HFFc6 (cell line): Measurements from ENCODE around the gene CAB39. TPM values are rescaled to one million over a fixed set of nuclear protein-coding genes. Genes with fewer than 3 reads are reported as not detected.

Experiments used
- DNase-seq: peaks from one replicate; pipeline ENCODE4 v3.0.0-alpha.2; 2018
- H3K27ac Mint-ChIP-seq: 2 replicates; pipeline ENCODE4 v1.8.0; 2020; ENCODE audit warnings: mild to moderate bottlenecking, mixed read lengths
- H3K27me3 Mint-ChIP-seq: 2 replicates; pipeline ENCODE4 v1.8.0; 2021; ENCODE audit warnings: mild to moderate bottlenecking, moderate library complexity, mixed read lengths; ENCODE audit not compliant: insufficient read depth
- H3K36me3 Mint-ChIP-seq: 2 replicates; pipeline ENCODE4 v1.8.0; 2021; ENCODE audit warnings: low read depth, mixed read lengths
- H3K4me1 Mint-ChIP-seq: 2 replicates; pipeline ENCODE4 v1.8.0; 2020; ENCODE audit warnings: low read depth, mixed read lengths
- H3K4me3 Mint-ChIP-seq: 2 replicates; pipeline ENCODE4 v1.8.0; 2020; ENCODE audit warnings: mild to moderate bottlenecking, moderate library complexity, mixed read lengths
- H3K9me3 Mint-ChIP-seq: 2 replicates; pipeline ENCODE4 v1.8.0; 2020; ENCODE audit warnings: mild to moderate bottlenecking, mixed read lengths
- CTCF ChIP-seq: fragments of 200-600 bp; sonication (generic); IDR thresholded peaks from 2 replicates; pipeline ENCODE4 v1.5.0; 2021; ENCODE audit warnings: antibody characterized with exemption, mild to moderate bottlenecking
- total RNA-seq, 6 experiments: library from RNA; stranded (reverse); fragmentation: NEBNext Ultra II Directional; extraction: Animal tissue kit (Norgen Biotek cat#: 25700); gene quantifications; 2 replicates in 1 of 6; 3 replicates in 5 of 6; pipeline ENCODE4 v1.2.3, GENCODE V29; 2021

Gene CAB39
- total RNA-seq, 6 experiments from 2014 or later, result 50.5 to 60.5 (median 55.4) TPM

- peak overlapping the region; percentile 24 for H3K27ac Mint-ChIP-seq
- DNase-seq, result peak; percentile 70
- no peak for TF ChIP-seq CTCF
- peaks cover 57% of the 10 kb centered on the region for H3K4me1 Mint-ChIP-seq
- no peaks in the 10 kb centered on the region for H3K9me3 Mint-ChIP-seq
- peaks cover 3% of the 10 kb centered on the region for H3K27me3 Mint-ChIP-seq
- no peak overlapping the region for H3K4me3 Mint-ChIP-seq
- H3K36me3 Mint-ChIP-seq, result peaks cover 27% of the 10 kb centered on the region
Measured at GRCh38 chr2:230751062-230751461, 38.4 kb downstream of the CAB39 start.

- Mint-ChIP-seq H3K4me3 (no peak overlapping the region), H3K4me1 (peaks cover 62% of the 10 kb centered on the region), H3K27ac (no peak overlapping the region)
Measured at GRCh38 chr2:230754200-230754599, 41.6 kb downstream of the CAB39 start.

GRCh38 chr2:230757476-230757875 is 44.8 kb downstream of the CAB39 start:
- Mint-ChIP-seq H3K4me3 (no peak overlapping the region; the same call in 1 of the 2 replicates), H3K27me3 (no peaks in the 10 kb centered on the region; the same call in none of the 2 replicates), H3K4me1 (peaks cover 54% of the 10 kb centered on the region), H3K36me3 (peaks cover 36% of the 10 kb centered on the region), H3K9me3 (no peaks in the 10 kb centered on the region), H3K27ac (peak overlapping the region; percentile 72)
- peak; percentile 77 for DNase-seq
- TF ChIP-seq CTCF, result no peak

More at GRCh38 chr2:230754200-230754599, 41.6 kb downstream of the CAB39 start:
- Mint-ChIP-seq H3K9me3 (no peaks in the 10 kb centered on the region), H3K27me3 (no peaks in the 10 kb centered on the region; the same call in none of the 2 replicates), H3K36me3 (peaks cover 17% of the 10 kb centered on the region)
- no peak for TF ChIP-seq CTCF
- DNase-seq, result no peak

- no peak for TF ChIP-seq CTCF
- Mint-ChIP-seq H3K9me3 (no peaks in the 10 kb centered on the region), H3K27ac (peak overlapping the region; percentile 79), H3K36me3 (peaks cover 33% of the 10 kb centered on the region), H3K4me3 (peak overlapping the region; percentile 37), H3K4me1 (peaks cover 57% of the 10 kb centered on the region), H3K27me3 (no peaks in the 10 kb centered on the region; the same call in 1 of the 2 replicates)
- DNase-seq, result peak; percentile 88
Measured at GRCh38 chr2:230758566-230759480, 46.2 kb downstream of the CAB39 start.

GRCh38 chr2:230759481-230760167 is 47.0 kb downstream of the CAB39 start:
- no peaks in the 10 kb centered on the region for H3K9me3 Mint-ChIP-seq

More at GRCh38 chr2:230759481-230760167, 47.0 kb downstream of the CAB39 start:
- TF ChIP-seq CTCF, result no peak
- Mint-ChIP-seq H3K36me3 (peaks cover 33% of the 10 kb centered on the region), H3K4me3 (no peak overlapping the region), H3K27ac (peak overlapping the region; percentile 23; the same call in 1 of the 2 replicates), H3K4me1 (peaks cover 57% of the 10 kb centered on the region), H3K27me3 (no peaks in the 10 kb centered on the region; the same call in 1 of the 2 replicates)
- DNase-seq, result no peak
